22Rv1 (cell line): ENCODE results near the gene EHMT1.

Experiments
- CTCF ChIP-seq: fragments of 450-650 bp; IDR thresholded peaks from 2 replicates; pipeline ENCODE4 v1.5.1; 2017; ENCODE audit warnings: mild to moderate bottlenecking
- ZFX ChIP-seq: fragments of 450-650 bp; IDR thresholded peaks from 2 replicates; pipeline ENCODE4 v1.6.1; 2017; ENCODE audit warnings: antibody characterized with exemption, borderline replicate concordance

GRCh38 chr9:137715321-137715720 is 96.5 kb downstream of the EHMT1 start:
- no peak for TF ChIP-seq CTCF
- TF ChIP-seq ZFX, result no peak
